Liver (tissue), 3 donors: Measurements from ENCODE around the gene CYB5R4.

Experiments
- CTCF ChIP-seq: fragments of 150-350 bp; IDR thresholded peaks from 2 replicates; pipeline ENCODE4 v1.5.1; 2017; ENCODE audit warnings: improper control_type of control experiment, low read depth, low read length; ENCODE audit not compliant: missing input control
- EGR1 ChIP-seq, 2 donors: IDR thresholded peaks; 2 replicates each; pipeline ENCODE4 v1.6.1; 2016 to 2018; ENCODE audit warnings: antibody characterized with exemption in 2 of 2, low read depth in 2 of 2
- FOXA1 ChIP-seq: IDR thresholded peaks from 2 replicates; pipeline ENCODE4 v1.6.1; 2016; ENCODE audit warnings: antibody characterized with exemption
- GABPA ChIP-seq, 2 donors: IDR thresholded peaks in 1 of 2; conservative IDR thresholded peaks in 1 of 2; 2 replicates each; pipeline ENCODE4 v1.6.1; 2016; ENCODE audit warnings: antibody characterized with exemption in 2 of 2, mild to moderate bottlenecking in 1 of 2, moderate library complexity in 1 of 2
- HNF4A ChIP-seq, 2 donors: conservative IDR thresholded peaks; 2 replicates each; pipeline ENCODE4 v1.6.1; 2016; ENCODE audit warnings: antibody characterized with exemption in 2 of 2, mild to moderate bottlenecking in 2 of 2
- MAX ChIP-seq: IDR thresholded peaks from 2 replicates; pipeline ENCODE4 v1.6.1; 2016; ENCODE audit warnings: antibody characterized with exemption
- NR2F2 ChIP-seq: IDR thresholded peaks from 2 replicates; pipeline ENCODE4 v1.6.1; 2016; ENCODE audit warnings: antibody characterized with exemption
- RAD21 ChIP-seq, 2 donors: IDR thresholded peaks; 2 replicates each; pipeline ENCODE4 v1.6.1; 2016; ENCODE audit warnings: antibody characterized with exemption in 2 of 2, mild to moderate bottlenecking in 2 of 2
- REST ChIP-seq: IDR thresholded peaks from 2 replicates; pipeline ENCODE4 v1.6.1; 2016; ENCODE audit warnings: antibody characterized with exemption, mild to moderate bottlenecking
- RXRA ChIP-seq, 2 donors: IDR thresholded peaks; 2 replicates each; pipeline ENCODE4 v1.6.1; 2017 to 2018; ENCODE audit warnings: antibody characterized with exemption in 2 of 2, mild to moderate bottlenecking in 1 of 2
- SP1 ChIP-seq: IDR thresholded peaks from 2 replicates; pipeline ENCODE4 v1.6.1; 2018; ENCODE audit warnings: antibody characterized with exemption, mild to moderate bottlenecking
- TAF1 ChIP-seq: conservative IDR thresholded peaks from 2 replicates; pipeline ENCODE4 v1.6.1; 2016; ENCODE audit warnings: antibody characterized with exemption, mild to moderate bottlenecking
- YY1 ChIP-seq: IDR thresholded peaks from 2 replicates; pipeline ENCODE4 v1.6.1; 2016; ENCODE audit warnings: antibody characterized with exemption, mild to moderate bottlenecking
- donor health status: healthy.
- donor health status: healthy.

GRCh38 chr6:83860359-83860755, 868 bp downstream of the CYB5R4 start:
- TF ChIP-seq CTCF: no peak
- no peak for TF ChIP-seq EGR1 (IDR thresholded peaks at IDR 0.05; ENCODE audit: low read depth in 2 of 2)
- TF ChIP-seq MAX: no peak
- TF ChIP-seq YY1: no peak
- TF ChIP-seq REST: no peak
- TF ChIP-seq RXRA (IDR thresholded peaks at IDR 0.05): no peak
- TF ChIP-seq TAF1: no peak
- no peak for TF ChIP-seq HNF4A (conservative IDR thresholded peaks at IDR 0.05)
- TF ChIP-seq GABPA (IDR thresholded peaks at IDR 0.05 in 1 of 2, conservative IDR thresholded peaks at IDR 0.05 in 1 of 2): no peak
- TF ChIP-seq RAD21 (IDR thresholded peaks at IDR 0.05): no peak
- TF ChIP-seq FOXA1: no peak
- no peak for TF ChIP-seq NR2F2
- no peak for TF ChIP-seq SP1
